ENCODE results near the gene PPP2R5D. TPM values are rescaled to one million over a fixed set of nuclear protein-coding genes. Genes with fewer than 3 reads are reported as not detected.

Gene PPP2R5D
- total and polyA plus RNA-seq, 2 of the 4 experiments (the other 2 are of a cell fraction) = 55.6 to 68.8 TPM

GRCh38 chr6:43014434-43014909, 30.1 kb downstream of the PPP2R5D start:
- H4K91ac ChIP-seq (ENCODE audit: insufficient read depth, low read depth, low read length) = peak overlapping the region; percentile 95
- ChIA-PET POLR2A (ENCODE audit: unreplicated experiment) (interaction anchor here (0.9 to 1.2 kb wide), 2 partner anchors 10 to 160 kb away, joined by 3 read pairs; no protein-coding TSS in a partner anchor), CTCF (interaction anchor here (0.6 to 1.1 kb wide), 2 partner anchors 16 to 18 kb away, joined by 3 read pairs; no protein-coding TSS in a partner anchor)
- peak overlapping the region; percentile 31 for H3K18ac ChIP-seq (ENCODE audit: low read depth, low read length)
- intact Hi-C loops (cut with micrococcal nuclease) = loop anchor here (2.0 kb wide), 2 partner anchors 114 to 128 kb away; no protein-coding TSS in a partner anchor
- peak overlapping the region; percentile 99 for H2AK9ac ChIP-seq (replicated peaks; ENCODE audit: low read depth, low read length, poor library complexity)
- no TSS peak for BruUV-seq (replicated peaks)
- H2AFZ ChIP-seq (replicated peaks; ENCODE audit: low read length, poor library complexity) = peak overlapping the region; percentile 94
- H3K9me3 ChIP-seq (ENCODE audit: control insufficient read depth, insufficient read depth, low read length) = no peaks in the 10 kb centered on the region
- peak overlapping the region; percentile 78 to 95 for H4K8ac ChIP-seq (ENCODE audit: low read depth in 2 of 2, low read length in 2 of 2)
- H2BK120ac ChIP-seq (ENCODE audit: low read depth, low read length) = peak overlapping the region; percentile 18; the same call in 1 of the 2 replicates
- H3K4ac ChIP-seq (ENCODE audit: low read depth, low read length) = peak overlapping the region; percentile 93
- in situ Hi-C loops (cut with MboI; ENCODE audit: low sequenced_read_pairs) = no loop called here
- peak overlapping the region; percentile 88 for H3K56ac ChIP-seq (ENCODE audit: extremely low read depth, insufficient read depth, low read length)
- peak overlapping the region; percentile 83 for H2BK5ac ChIP-seq (ENCODE audit: low read depth, low read length, poor library complexity, severe bottlenecking)
- H3K9me1 ChIP-seq (ENCODE audit: insufficient read depth, low read length) = peaks cover 3% of the 10 kb centered on the region
- H2BK15ac ChIP-seq (ENCODE audit: low read depth, low read length) = no peak overlapping the region; the same call in 2 of the 3 replicates
- TF ChIP-seq, protein P1, sequence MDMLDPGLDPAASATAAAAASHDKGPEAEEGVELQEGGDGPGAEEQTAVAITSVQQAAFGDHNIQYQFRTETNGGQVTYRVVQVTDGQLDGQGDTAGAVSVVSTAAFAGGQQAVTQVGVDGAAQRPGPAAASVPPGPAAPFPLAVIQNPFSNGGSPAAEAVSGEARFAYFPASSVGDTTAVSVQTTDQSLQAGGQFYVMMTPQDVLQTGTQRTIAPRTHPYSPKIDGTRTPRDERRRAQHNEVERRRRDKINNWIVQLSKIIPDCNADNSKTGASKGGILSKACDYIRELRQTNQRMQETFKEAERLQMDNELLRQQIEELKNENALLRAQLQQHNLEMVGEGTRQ (IDR thresholded peaks at IDR 0.05; ENCODE audit: low read depth, low read length) = no peak
- no peak for TF ChIP-seq NFE2L2 (IDR thresholded peaks at IDR 0.05; ENCODE audit: low read depth, low read length)
- TF ChIP-seq CEBPB (IDR thresholded peaks at IDR 0.05; ENCODE audit: low read depth, low read length) = no peak
- TF ChIP-seq SMC3 (IDR thresholded peaks at IDR 0.05; ENCODE audit: low read depth, low read length) = no peak
- no peak for TF ChIP-seq RAD21 (IDR thresholded peaks at IDR 0.05; ENCODE audit: low read length)
- peak overlapping the region; percentile 98 for H2AK5ac ChIP-seq (ENCODE audit: low read depth, low read length)
- 0% methylated on average over 1 of the region's 7 CpGs; no CpG with 5 or more reads in 1 of the 2 experiments for WGBS, 2 experiments (ENCODE audit: extremely low coverage in 2 of 2, insufficient read length in 1 of 2)
- peaks cover 41% of the 10 kb centered on the region for H3K36me3 ChIP-seq (ENCODE audit: control insufficient read depth, insufficient read depth, low read length)
- DNase-seq (peak; percentile 45), ATAC-seq (ENCODE audit: low read depth) (peak; percentile 5; the same call in 1 of the 2 replicates)
- H3K4me1 ChIP-seq (ENCODE audit: control insufficient read depth, insufficient read depth, low read length) = peaks cover 8% of the 10 kb centered on the region
- H4K20me1 ChIP-seq (ENCODE audit: insufficient read depth, low read length) = no peaks in the 10 kb centered on the region; the same call in 1 of the 2 replicates
- H3K14ac ChIP-seq (replicated peaks; ENCODE audit: low read depth, low read length) = peak overlapping the region; percentile 96
- dilution Hi-C loops (cut with HindIII; ENCODE audit: low sequenced_read_pairs, unreplicated experiment) = no loop called here
- H3K27me3 ChIP-seq (ENCODE audit: control insufficient read depth, insufficient read depth, low read length) = no peaks in the 10 kb centered on the region
- no peak overlapping the region for H2BK20ac ChIP-seq (ENCODE audit: low read depth, low read length)
- H3K4me2 ChIP-seq (ENCODE audit: low read depth, low read length) = peak overlapping the region; percentile 90
- H3K4me3 ChIP-seq (ENCODE audit: insufficient read depth, low read depth, low read length) = peak overlapping the region; percentile 84
- H3K79me1 ChIP-seq (ENCODE audit: low read depth in 1 of 2, low read length in 2 of 2) = peaks cover 9 to 68% of the 10 kb centered on the region in 2 experiments; a peak in 2 of 4 replicates
- peak overlapping the region; percentile 96 for H3K9ac ChIP-seq (ENCODE audit: low read depth, low read length)
- peak overlapping the region; percentile 88 for H3K27ac ChIP-seq (ENCODE audit: insufficient read depth, low read length)
- H4K5ac ChIP-seq (ENCODE audit: low read depth, low read length) = peak overlapping the region; percentile 77
- peak overlapping the region; percentile 70 for H3K23ac ChIP-seq (ENCODE audit: low read depth, low read length)

Data from IMR-90 (cell line).